HG03196 (cell line): ENCODE results near the gene SEC22A.
"Not testable (repeated sequence)": the region's sequence is repeated elsewhere in the genome, so short reads cannot be mapped to it uniquely, and the experiment has no call there.

Experiments
- ATAC-seq: cut with Tn5 transposase; IDR thresholded peaks from one replicate; pipeline ENCODE4 v1.9.1; 2021; ENCODE audit not compliant: unreplicated experiment

SEC22A gene

DNA sequence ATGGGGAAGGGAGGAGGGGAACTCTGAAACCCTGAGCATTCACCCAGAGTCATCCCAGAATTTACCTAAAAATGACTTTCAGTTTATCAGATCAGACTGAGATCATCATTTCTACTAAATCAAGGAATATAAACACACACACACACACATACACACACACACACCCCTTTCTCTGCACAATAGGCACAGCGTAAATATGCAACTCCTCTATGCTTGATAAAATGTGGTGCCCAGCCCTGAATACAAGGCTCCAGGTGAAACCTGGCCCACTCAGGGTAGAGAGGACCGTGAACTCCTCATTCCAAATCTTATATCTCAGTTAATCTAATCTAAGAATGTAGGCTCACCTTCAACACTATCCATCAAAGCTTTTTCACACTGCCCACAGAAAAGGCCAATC, 31.8 kb upstream of the SEC22A start:
- no peak for ATAC-seq

DNA sequence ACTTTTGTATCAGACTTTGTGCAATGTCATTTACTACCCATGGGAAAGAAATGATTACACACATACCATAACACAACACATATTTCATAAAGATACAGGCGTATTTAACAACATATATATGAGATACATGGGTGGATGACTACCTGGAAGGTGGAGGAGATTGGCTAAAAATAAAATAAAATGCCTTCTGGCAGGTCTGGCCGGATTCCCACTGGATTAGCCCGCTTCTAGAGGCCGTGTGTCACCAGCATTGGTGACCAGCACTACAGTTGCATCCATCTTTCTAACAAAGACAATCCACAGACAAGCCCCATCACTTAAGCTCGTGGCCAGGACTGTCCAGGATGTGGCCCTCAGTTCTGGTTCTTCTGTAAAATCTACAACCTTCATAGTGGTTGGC, 21.0 kb upstream of the SEC22A start:
- ATAC-seq: no peak

DNA sequence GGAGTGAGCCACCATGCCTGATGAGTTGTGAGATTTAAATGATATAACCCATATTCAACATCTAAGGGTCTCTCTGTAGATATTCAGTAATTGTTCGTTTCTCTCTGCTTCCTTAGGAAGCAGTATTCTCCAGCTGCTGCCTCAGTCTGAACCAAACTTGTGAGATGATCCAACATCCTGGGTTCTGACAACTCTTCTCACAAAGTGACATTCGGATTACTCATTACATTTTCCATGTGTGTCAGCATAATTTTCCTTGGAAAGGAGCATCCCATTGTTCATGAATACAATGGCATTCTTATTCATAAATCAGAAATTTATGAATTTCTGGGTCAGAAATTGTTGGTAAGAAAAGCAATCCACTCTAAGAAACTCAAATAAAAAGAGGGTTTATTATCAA, 15.0 kb upstream of the SEC22A start:
- no peak for ATAC-seq

DNA sequence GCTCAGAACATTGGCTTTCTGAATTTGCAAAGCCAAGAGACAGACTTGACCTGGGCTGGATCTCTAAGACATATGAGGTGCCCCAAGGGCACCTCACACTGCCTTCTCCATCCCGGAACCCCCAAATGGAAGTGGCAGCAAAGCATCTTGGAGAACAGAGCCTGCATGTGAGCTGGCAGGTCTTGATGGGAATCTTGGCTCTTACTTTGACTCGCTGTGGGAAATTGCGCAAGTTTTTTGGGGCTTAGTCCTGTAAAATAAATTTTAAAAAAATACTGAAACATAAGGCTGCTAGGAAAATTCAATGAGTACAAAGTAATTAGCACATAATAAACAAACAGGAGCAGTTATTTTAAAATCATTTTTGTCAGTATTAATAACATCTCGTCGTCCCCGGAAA, 13.7 kb upstream of the SEC22A start:
- no peak for ATAC-seq

DNA sequence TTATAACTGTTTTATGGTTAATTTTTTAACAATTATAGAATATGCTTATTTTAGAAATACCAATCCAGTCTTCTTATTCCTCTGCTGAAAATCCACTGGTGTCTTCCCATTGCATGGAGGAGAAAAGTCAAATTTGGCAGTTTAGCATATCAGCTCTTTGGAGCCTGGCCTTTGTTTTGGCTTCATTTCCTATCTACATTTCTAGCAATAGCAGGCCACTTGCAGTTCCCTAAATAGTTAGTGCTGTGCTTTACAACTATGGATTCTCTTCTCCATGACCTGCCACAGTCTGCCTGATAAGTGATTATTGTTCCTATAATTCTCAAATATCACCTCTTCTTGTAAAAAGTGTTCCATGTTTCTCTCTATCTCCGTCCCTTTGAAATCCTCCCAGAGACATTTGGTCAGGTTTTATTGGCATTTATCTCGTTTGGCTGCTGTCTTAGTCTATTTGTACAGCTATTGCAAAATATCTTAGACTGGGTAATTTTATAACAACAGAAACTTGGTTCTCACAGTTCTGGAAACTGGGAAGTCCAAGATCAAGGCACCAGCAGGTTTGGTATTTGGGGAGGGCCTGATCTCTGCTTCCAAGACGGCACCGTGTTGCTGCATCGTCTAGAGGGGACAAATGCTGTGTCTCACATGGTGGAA, 8.2 kb upstream of the SEC22A start:
- no peak for ATAC-seq

DNA sequence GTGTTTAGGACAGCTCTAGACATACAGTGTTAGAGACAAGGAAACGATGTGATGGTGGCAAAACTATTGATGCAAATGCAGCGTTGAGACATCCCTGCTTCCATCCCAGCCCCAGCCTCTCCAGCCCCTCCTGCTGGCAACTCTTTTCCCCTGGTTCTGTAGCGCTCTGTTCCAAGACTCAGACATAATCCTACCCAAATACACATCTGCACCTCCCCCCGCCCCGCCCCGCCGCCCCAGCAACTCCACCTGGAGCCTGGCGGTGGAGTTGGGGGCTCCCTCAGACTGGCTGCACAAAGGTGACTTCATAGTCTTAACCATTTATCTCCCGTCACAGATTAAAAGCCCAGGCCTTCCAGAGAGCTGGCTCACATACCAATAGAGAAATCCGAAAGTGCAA, 7.2 kb upstream of the SEC22A start:
- ATAC-seq: no peak

DNA sequence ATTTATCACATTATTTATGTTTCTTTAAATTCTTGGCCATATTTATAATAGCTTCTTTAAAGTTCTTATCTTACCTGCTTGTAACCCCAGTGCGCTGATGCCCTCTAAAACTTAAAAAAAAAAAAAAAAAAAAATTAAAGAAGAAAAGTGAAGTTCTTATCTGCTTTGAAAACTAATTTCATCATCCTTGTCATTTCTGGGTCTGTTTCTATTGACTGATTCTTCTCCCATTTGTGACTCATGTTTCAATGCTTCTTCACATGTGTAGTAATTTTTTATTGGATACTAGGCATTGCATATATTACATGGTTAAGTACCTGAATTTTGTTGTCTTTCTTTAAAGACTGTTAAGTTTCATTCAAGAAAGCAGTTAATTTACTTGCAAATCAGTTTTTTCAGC, 3.4 kb upstream of the SEC22A start:
- ATAC-seq: no peak

DNA sequence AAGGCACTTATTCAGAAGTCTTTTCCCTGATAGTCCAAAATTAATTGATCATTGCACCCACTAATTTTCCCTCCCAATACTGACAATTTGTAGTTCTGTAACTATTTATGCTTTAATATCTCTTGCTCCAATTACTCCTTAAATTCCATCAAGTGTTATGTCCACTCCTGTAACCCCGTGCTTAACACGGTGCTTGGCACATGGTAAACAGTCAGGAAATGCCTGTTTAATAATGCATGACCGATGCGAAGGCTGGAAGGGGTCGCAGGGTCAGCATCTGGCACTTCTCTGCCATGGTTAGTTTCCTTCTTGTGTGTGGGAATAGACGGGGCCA, 553 bp upstream of the SEC22A start:
- ATAC-seq: no peak

DNA sequence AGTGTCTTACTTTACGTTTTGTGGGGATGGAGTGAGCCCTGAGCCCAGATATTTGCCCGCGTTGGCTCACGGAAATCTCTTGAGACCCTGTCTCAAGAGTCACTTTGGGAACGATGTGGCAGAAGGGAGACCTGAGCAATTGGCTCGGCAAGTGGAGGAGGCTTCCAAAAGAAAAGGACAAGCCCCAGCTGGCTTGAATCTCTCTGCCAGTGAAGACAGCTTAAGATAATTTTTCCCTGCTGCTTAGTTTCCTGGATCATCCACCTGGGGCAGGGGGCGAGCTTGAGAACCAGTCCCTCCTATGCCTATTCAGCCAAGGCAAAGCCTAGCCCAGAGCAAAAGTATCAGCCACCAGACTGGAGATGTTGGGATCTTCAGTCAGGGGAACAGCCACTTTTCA, 708 bp downstream of the SEC22A start:
- no peak for ATAC-seq

DNA sequence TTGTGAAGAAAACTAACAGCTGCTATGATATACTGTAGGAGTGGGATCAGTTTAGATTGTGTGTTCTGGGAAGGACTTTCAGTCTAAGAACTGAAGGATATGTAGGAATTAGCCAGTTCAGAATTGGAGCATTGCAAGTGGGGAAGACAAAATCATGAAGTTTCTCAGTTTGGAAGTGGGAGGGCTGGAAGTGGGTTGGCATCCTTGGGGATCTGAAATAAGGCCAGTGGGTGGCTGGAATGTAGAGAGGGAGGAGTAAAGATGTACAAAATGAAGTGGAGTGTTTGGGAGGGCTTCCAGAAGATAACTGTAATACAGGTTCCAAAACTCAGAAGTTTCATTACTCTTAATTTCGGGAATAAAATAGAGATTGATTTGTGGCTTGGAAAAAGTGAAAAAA, 17.2 kb downstream of the SEC22A start:
- no peak for ATAC-seq

DNA sequence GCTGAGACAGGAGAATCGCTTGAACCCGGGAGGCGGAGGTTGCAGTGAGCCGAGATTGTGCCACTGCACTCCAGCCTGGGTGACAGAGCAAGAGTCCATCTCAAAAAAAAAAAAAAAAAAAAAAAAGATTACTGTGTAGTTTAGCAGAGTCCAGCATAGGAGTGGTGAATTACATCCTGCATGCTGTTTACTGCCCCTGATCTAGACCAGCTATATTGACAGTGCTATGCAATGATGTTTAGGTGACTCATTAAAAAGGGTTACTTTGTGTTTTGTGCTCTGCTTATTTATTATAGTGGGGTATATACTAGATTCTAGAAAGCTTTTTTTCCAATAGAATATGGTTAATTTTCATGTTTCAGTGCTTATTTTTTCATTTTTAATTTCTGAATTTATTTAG, 19.6 kb downstream of the SEC22A start:
- ATAC-seq: not testable (repeated sequence)

DNA sequence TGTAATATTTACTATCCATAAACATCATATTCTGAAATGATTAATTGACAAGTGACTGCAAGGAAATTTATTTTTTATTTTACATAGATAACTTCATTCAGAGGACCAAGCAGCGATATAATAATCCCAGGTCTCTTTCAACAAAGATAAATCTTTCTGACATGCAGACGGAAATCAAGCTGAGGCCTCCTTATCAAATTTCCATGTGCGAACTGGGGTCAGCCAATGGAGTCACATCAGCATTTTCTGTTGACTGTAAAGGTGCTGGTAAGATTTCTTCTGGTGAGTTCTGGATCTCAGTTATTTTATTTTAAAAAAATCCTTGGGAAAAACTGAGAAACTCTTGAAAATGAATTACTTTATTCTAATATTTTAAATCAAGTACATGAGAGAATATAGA, 23.3 kb downstream of the SEC22A start:
- no peak for ATAC-seq

DNA sequence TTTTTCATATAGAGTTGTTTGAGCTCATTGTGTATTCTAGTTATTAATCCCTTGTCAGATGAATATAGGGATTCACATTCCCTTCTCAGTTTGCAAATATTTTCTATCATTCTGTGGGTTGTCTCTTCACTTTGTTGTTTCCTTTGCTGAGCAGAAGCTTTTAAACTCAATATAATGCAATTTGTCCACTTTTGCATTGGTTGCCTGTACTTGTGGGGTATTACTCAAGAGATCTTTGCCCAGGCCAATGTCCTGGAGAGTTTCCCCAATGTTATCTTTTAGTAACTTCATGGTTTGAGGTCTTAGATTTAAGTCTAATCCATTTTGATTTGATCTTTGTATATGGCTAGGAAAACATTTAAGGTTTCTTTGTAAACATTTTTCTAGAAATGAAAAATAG, 24.8 kb downstream of the SEC22A start:
- ATAC-seq: no peak

DNA sequence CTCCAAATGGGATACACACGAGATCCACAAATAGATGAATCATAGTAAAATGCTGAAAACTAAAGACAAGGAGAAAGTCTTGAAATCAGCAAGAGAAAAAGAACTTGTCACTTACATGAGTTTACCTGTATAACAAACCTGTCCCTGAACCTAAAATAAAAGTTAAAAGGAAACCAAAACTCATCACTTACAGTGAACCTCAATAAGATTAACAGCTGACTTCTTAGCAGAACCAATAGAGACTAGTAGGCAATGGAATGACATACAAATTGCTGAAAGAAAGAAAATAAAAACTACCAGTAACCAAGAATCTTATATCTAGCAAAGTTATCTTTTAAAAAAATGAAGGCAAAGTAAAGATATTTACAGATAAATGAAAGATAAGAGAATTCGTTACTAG, 27.4 kb downstream of the SEC22A start:
- ATAC-seq: no peak

DNA sequence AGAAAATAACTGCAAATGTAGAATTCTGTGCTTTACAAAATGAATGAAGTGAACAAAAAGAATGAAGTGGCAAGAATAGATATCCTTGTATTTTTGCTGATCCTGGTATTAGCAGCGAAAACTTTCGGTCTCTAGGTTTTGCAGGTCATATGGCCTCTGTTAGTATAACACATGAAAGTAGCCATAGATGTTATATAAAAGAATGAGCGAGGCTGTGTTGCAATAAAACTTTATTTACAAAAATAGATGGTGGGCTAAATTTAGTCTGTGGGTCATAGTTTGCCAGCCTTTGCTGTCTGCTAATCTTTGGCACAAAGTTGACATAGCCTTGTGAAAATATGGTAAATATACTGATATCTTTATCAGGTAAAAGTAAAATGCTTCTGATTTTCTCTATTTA, 35.2 kb downstream of the SEC22A start:
- ATAC-seq: no peak

DNA sequence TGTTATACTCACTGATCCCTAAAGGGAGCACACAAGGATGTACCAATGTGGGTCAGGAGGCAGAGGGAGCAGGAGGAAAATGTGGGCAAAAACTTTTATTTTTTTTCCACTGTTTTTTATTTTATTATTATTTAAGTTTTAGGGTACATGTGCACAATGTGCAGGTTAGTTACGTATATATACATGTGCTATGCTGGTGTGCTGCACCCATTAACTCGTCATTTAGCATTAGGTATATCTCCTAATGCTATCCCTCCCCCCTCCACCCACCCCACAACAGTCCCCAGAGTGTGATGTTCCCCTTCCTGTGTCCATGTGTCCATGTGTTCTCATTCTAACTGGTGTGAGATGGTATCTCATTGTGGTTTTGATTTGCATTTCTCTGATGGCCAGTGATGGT, 37.4 kb downstream of the SEC22A start:
- ATAC-seq: not testable (repeated sequence)

DNA sequence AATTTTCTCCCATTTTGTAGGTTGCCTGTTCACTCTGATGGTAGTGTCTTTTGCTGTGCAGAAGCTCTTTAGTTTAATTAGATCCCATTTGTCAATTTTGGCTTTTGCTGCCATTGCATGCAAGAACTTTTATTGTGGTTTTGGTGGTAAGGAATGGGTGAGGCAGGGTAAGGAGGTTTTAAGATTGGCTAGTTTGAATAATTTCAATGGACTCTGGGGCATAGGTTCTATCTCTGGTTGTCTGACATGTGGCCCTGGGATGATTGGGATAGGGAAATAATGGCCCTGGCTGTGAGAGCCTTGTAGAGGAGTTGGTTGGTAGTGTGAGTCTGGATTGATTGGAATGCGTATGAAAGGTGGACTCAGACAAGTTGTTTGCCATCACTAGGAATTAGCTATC, 38.0 kb downstream of the SEC22A start:
- ATAC-seq: no peak

DNA sequence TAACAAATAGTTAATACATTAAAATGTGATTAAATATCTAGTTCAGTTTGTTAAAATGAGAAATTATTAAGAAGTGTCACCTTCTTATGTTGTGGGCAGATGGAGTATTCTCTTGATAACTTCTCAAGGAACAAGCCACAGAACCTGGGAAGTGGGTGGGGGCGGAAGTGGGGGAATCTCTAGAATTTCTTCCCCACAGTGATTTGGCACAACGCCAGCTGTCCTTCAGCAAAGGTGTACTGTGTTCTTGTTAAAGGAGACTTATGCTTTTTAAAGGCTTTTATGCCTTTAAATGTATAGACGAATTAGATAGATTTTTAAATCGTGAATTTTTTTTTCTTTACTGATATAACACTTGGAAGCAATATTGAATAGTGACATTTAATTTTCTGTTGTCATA, 42.4 kb downstream of the SEC22A start:
- ATAC-seq: no peak

DNA sequence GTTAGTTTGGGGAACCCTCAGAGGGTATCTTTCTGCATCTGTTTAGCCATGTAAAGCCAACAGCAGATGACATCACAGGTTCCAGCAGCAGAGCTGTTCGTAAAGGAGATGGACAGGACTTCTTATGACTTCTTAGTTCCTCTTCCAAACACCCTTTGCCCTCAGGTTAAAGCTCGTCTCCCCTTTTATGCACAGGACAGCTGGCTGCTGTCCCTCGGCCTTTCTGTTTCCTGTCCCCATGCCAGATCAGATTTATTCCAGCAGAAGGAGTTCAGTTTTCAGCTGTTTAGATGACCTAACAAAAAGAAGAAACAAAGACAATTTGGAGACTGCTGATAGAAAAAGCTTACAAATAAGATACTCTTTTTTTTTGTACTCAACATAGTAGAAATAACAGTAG, 45.1 kb downstream of the SEC22A start:
- no peak for ATAC-seq

DNA sequence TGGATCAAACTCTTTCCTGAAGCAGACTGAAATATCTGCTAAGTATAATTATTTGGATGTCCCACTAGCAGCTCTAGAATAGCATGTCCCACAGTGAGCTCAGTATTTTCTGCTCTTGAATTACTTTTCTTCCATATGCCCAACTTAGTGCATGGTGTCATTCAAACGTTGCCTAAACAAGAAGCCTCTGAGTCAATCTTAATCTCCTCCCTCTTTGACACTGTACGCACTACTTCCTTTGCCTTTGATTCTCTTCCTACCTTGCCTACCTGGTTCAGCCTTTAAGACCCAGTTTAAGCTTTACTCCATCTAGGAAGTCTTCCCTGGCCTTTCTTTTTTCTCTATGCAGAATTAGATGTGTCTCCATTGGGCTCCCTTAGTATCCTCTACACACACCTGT, 54.5 kb downstream of the SEC22A start:
- ATAC-seq: no peak

DNA sequence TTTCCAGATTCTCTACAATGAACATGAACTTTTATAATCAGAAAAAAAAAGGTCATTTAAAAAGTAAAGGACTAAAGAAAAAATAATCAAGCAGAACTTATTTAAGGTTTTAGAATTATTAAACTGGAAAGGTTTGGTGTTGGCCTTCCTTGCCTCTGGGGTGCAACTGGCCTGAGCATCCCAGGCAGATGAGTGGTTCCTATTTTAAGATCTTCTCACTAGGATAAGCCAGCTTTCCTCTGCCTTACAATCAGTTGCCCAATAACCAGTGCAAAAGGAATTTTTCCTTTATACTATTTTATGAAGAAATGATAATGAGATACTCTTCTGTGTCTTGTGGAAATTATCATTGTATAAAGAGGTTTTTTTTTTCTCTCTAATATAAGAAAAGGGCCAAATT, 56.6 kb downstream of the SEC22A start:
- no peak for ATAC-seq

DNA sequence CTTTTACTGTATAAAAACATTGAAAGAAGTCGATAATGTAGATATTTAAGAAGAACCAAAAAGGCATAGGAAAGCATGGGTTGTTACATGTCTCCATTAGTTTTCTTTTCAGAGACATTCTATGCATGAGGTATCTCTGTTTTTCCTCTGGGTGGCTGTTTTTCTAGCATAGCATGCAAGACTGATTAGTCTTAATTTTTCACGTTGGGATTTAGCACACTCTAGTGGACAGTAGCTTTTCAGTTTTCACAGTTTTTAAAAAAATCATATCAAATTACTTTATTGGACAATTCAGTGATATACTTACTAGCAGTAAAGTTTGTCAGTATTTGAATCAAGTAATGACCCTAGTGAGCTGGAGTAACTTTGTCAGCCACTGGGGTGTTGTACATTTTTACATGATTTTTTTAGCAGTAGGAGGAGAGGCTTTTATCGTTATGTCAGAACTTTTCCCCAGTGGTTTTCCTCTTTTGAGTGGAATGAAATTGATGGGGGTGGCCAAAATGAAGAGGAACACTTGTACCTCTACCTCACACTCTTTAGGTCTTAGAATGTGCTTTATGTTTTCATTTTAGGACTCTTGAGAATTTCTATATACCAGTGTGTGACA, 57.2 kb downstream of the SEC22A start:
- no peak for ATAC-seq

DNA sequence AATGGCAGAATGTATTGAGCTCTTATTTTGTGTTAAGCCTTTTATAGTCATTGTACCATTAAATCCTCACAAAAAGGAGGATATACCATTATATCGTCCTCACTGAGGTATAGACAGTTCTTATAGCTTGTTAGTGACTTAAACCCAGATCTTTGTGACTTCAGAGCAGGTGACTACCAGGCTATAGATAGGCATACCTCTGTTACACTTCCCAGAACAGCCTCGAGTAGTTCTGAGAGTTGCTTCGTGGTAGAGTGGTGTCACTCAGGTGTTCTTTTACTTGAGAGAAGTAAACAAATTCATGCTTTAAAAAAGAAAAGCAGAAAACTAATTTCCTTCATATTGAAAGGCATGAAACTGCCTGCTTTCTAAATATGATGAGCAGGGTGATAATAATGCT, 59.9 kb downstream of the SEC22A start:
- no peak for ATAC-seq
